ENCODE measurements around the gene FRMD1.

FRMD1 gene

GRCh38 chr6:168078943-168079405 lies at the start of gene FRMD1:
Gene FRMD1 (minus strand): TSS chr6:168079212. CDS start chr6:168079094, 118 bp downstream.
- DNase-seq: no peak

- no peak for DNase-seq
Observed at GRCh38 chr6:168128006-168128630, 49.1 kb upstream of the FRMD1 start.

GRCh38 chr6:168127384-168127868 lies 48.4 kb upstream of the FRMD1 start:
- peak; percentile 1 for DNase-seq

GRCh38 chr6:168126566-168127383 lies 47.8 kb upstream of the FRMD1 start:
- DNase-seq: peak; percentile 0

GRCh38 chr6:168125429-168126001 lies 46.5 kb upstream of the FRMD1 start:
- DNase-seq: peak; percentile 1

GRCh38 chr6:168124921-168125320 lies 45.9 kb upstream of the FRMD1 start:
- peak; percentile 1 for DNase-seq

- no peak for DNase-seq
Observed at GRCh38 chr6:168124158-168124557, 45.1 kb upstream of the FRMD1 start.

- peak; percentile 2 for DNase-seq
Observed at GRCh38 chr6:168123165-168123911, 44.3 kb upstream of the FRMD1 start.

GRCh38 chr6:168122521-168122920 lies 43.5 kb upstream of the FRMD1 start:
- peak; percentile 2 for DNase-seq

GRCh38 chr6:168122011-168122410 lies 43.0 kb upstream of the FRMD1 start:
- peak; percentile 0 for DNase-seq

GRCh38 chr6:168121303-168121665 lies 42.3 kb upstream of the FRMD1 start:
- DNase-seq: peak; percentile 3

- DNase-seq: peak; percentile 1
Observed at GRCh38 chr6:168120390-168121302, 41.6 kb upstream of the FRMD1 start.

- no peak for DNase-seq
Observed at GRCh38 chr6:168119539-168119938, 40.5 kb upstream of the FRMD1 start.

GRCh38 chr6:168118935-168119334 lies 39.9 kb upstream of the FRMD1 start:
- DNase-seq: no peak

- DNase-seq: no peak
Observed at GRCh38 chr6:168117942-168118341, 38.9 kb upstream of the FRMD1 start.

- DNase-seq: no peak
Observed at GRCh38 chr6:168116975-168117899, 38.2 kb upstream of the FRMD1 start.

GRCh38 chr6:168116438-168116974 lies 37.5 kb upstream of the FRMD1 start:
- DNase-seq: no peak

- DNase-seq: no peak
Observed at GRCh38 chr6:168115748-168116437, 36.9 kb upstream of the FRMD1 start.

- DNase-seq: no peak
Observed at GRCh38 chr6:168113226-168113625, 34.2 kb upstream of the FRMD1 start.

GRCh38 chr6:168111911-168112310 lies 32.9 kb upstream of the FRMD1 start:
- no peak for DNase-seq

All from stimulated activated CD4-positive, alpha-beta T cell treated with anti-CD3 and anti-CD28 coated beads, Interleukin-4, amount 100 ng/mL, for 24 hours (primary cell).